ENCODE data around the gene SLAMF7. TPM values are rescaled to one million over a fixed set of nuclear protein-coding genes. Genes with fewer than 3 reads are reported as not detected.

The SLAMF7 gene
- total RNA-seq, 1 donor from 2014 or later = 9.2 TPM

GRCh38 chr1:160750608-160751007, 11.6 kb downstream of the SLAMF7 start:
- no peak overlapping the region for H3K4me3 ChIP-seq
- ATAC-seq = no peak
- intact Hi-C loops (cut with DNase I) = no loop called here
- DNase-seq = no peak
- no peaks in the 10 kb centered on the region for H3K4me1 ChIP-seq
- no peaks in the 10 kb centered on the region for H3K9me3 ChIP-seq
- TF ChIP-seq CTCF (IDR thresholded peaks at IDR 0.05) = no peak
- H3K36me3 ChIP-seq = no peaks in the 10 kb centered on the region
- no peak overlapping the region for H3K27ac ChIP-seq
- peaks cover 5% of the 10 kb centered on the region for H3K27me3 ChIP-seq

- DNase-seq = no peak
- no peak for TF ChIP-seq CTCF (IDR thresholded peaks at IDR 0.05)
- Histone ChIP-seq H3K27ac (no peak overlapping the region), H3K36me3 (no peaks in the 10 kb centered on the region), H3K27me3 (peaks cover 5% of the 10 kb centered on the region), H3K9me3 (no peaks in the 10 kb centered on the region), H3K4me1 (no peaks in the 10 kb centered on the region), H3K4me3 (no peak overlapping the region)
- no peak for ATAC-seq
- intact Hi-C loops (cut with DNase I) = no loop called here
Observed at GRCh38 chr1:160752406-160752805, 13.4 kb downstream of the SLAMF7 start.

- ATAC-seq (no peak), DNase-seq (no peak)
- Histone ChIP-seq H3K36me3 (no peaks in the 10 kb centered on the region), H3K4me3 (no peak overlapping the region), H3K27me3 (peaks cover 5% of the 10 kb centered on the region), H3K27ac (no peak overlapping the region), H3K4me1 (no peaks in the 10 kb centered on the region), H3K9me3 (no peaks in the 10 kb centered on the region)
- intact Hi-C loops (cut with DNase I) = no loop called here
- TF ChIP-seq CTCF (IDR thresholded peaks at IDR 0.05) = no peak
Observed at GRCh38 chr1:160752924-160753323, 13.9 kb downstream of the SLAMF7 start.

- Histone ChIP-seq H3K27me3 (peaks cover 5% of the 10 kb centered on the region), H3K9me3 (no peaks in the 10 kb centered on the region), H3K27ac (no peak overlapping the region), H3K36me3 (no peaks in the 10 kb centered on the region), H3K4me1 (no peaks in the 10 kb centered on the region), H3K4me3 (no peak overlapping the region)
- ATAC-seq (no peak), DNase-seq (no peak)
- intact Hi-C loops (cut with DNase I) = no loop called here
- no peak for TF ChIP-seq CTCF (IDR thresholded peaks at IDR 0.05)
Observed at GRCh38 chr1:160753594-160753993, 14.5 kb downstream of the SLAMF7 start.

GRCh38 chr1:160755461-160755860, 16.4 kb downstream of the SLAMF7 start:
- H3K27me3 ChIP-seq = peaks cover 5% of the 10 kb centered on the region
- no peak for DNase-seq
- H3K9me3 ChIP-seq = no peaks in the 10 kb centered on the region
- no peak overlapping the region for H3K27ac ChIP-seq
- H3K4me3 ChIP-seq = no peak overlapping the region
- ATAC-seq = no peak
- intact Hi-C loops (cut with DNase I) = no loop called here
- H3K4me1 ChIP-seq = no peaks in the 10 kb centered on the region
- no peak for TF ChIP-seq CTCF (IDR thresholded peaks at IDR 0.05)
- H3K36me3 ChIP-seq = no peaks in the 10 kb centered on the region
